ENCODE measurements around the gene CACNB2. TPM values are rescaled to one million over a fixed set of nuclear protein-coding genes. Genes with fewer than 3 reads are reported as not detected.

CACNB2 gene
- total RNA-seq, 2 donors from 2014 or later = 4.5 to 56.7 TPM

DNA sequence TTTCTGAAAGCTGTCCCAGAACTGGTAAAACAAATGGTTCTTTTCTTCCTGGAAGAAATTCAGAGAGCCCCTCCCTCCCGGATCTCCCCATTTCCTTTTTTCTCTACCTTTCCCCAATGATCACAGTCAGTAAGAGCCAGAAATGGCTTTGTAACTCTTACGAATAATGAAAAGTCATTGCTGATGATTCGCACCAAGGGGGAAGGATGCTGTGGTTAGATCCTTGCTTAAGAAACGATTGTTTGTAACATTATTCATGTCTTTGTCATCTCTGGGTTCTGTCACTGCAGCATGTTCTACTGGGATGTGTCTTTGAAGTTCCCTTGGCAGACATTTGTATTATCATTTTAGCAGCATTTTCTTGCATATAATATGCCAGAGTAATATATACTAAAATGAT lies 138.9 kb downstream of the CACNB2 start:
- DNase-seq (ENCODE audit: low spot score) (no peak), ATAC-seq (ENCODE audit: insufficient number of reproducible peaks, low FRiP score, low read depth) (no peak)
- Histone ChIP-seq H3K4me1 (ENCODE audit: control insufficient read depth in 1 of 2, low read depth in 2 of 2) (no peaks in the 10 kb centered on the region), H3K27me3 (replicated peaks; ENCODE audit: insufficient read depth) (no peaks in the 10 kb centered on the region), H3K4me3 (no peak overlapping the region), H3K27ac (no peak overlapping the region), H3K9me3 (no peaks in the 10 kb centered on the region), H3K36me3 (no peaks in the 10 kb centered on the region)
- TF ChIP-seq, protein P1, sequence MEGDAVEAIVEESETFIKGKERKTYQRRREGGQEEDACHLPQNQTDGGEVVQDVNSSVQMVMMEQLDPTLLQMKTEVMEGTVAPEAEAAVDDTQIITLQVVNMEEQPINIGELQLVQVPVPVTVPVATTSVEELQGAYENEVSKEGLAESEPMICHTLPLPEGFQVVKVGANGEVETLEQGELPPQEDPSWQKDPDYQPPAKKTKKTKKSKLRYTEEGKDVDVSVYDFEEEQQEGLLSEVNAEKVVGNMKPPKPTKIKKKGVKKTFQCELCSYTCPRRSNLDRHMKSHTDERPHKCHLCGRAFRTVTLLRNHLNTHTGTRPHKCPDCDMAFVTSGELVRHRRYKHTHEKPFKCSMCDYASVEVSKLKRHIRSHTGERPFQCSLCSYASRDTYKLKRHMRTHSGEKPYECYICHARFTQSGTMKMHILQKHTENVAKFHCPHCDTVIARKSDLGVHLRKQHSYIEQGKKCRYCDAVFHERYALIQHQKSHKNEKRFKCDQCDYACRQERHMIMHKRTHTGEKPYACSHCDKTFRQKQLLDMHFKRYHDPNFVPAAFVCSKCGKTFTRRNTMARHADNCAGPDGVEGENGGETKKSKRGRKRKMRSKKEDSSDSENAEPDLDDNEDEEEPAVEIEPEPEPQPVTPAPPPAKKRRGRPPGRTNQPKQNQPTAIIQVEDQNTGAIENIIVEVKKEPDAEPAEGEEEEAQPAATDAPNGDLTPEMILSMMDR (IDR thresholded peaks at IDR 0.05) = no peak

DNA sequence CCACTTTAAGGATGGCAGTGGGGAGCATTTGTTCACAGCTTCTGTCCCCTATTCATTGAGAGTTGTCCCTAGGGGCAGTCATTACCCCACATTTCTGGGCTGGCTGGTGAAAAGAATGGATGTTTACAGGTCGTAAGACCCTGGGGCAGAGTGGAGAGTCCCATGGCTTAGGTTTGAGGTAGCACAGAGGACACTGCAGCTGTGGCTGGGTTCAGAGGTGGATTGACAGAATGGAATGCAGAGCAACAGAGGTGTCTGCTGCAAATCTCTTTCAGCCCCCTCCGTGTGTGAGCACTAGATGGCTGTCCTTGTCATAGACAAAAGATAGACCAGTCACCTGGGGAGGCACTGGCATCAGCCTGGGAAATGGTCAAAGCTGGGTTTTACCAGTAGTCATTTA lies 141.9 kb downstream of the CACNB2 start:
- DNase-seq (ENCODE audit: low spot score) = no peak
- H3K27me3 ChIP-seq (replicated peaks; ENCODE audit: insufficient read depth) = no peaks in the 10 kb centered on the region
- H3K27ac ChIP-seq = no peak overlapping the region
- no peak overlapping the region for H3K4me3 ChIP-seq
- H3K9me3 ChIP-seq = no peaks in the 10 kb centered on the region
- no peak for ATAC-seq (ENCODE audit: insufficient number of reproducible peaks, low FRiP score, low read depth)
- no peaks in the 10 kb centered on the region for H3K36me3 ChIP-seq
- TF ChIP-seq, protein P1 (IDR thresholded peaks at IDR 0.05) = no peak
- H3K4me1 ChIP-seq (ENCODE audit: control insufficient read depth in 1 of 2, low read depth in 2 of 2) = no peaks in the 10 kb centered on the region

DNA sequence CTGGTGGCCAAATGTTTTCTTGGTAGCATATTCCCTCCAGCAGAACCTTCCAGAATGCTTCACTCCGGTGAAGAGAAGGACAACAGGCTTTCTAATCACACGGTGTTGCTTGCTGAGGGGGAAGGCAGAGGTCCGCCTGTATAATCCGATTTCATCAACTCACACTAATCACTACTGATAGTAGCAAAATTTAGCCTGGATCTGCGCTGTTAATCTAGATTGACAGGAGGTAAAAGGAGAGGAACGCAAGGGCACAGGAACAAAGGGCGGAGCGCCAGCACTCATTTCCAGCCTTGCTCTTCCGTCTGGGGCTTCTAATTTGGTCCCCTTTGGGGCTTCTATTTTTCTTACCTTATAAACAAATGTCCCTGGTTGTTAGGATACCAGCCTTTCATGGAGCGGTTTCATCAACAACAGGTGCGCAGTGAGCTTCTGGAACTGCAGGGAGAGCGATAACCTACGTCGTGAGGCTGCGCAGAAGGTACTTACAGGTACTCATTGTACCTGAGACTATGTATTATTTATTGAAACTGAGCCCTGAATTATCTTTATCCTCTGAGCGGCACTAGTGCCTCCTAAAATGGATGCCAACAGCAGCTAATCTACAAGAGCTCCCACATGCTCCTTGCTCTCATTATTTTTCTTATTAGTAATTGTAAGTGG lies 150.6 kb downstream of the CACNB2 start:
- no peaks in the 10 kb centered on the region for H3K27me3 ChIP-seq (replicated peaks; ENCODE audit: insufficient read depth)
- no peaks in the 10 kb centered on the region for H3K36me3 ChIP-seq
- ATAC-seq (ENCODE audit: insufficient number of reproducible peaks, low FRiP score, low read depth) = no peak
- no peak overlapping the region for H3K4me3 ChIP-seq
- DNase-seq (ENCODE audit: low spot score) = no peak
- TF ChIP-seq, protein P1 (IDR thresholded peaks at IDR 0.05) = no peak
- no peaks in the 10 kb centered on the region for H3K4me1 ChIP-seq (ENCODE audit: control insufficient read depth in 1 of 2, low read depth in 2 of 2)
- H3K27ac ChIP-seq = no peak overlapping the region
- H3K9me3 ChIP-seq = no peaks in the 10 kb centered on the region

DNA sequence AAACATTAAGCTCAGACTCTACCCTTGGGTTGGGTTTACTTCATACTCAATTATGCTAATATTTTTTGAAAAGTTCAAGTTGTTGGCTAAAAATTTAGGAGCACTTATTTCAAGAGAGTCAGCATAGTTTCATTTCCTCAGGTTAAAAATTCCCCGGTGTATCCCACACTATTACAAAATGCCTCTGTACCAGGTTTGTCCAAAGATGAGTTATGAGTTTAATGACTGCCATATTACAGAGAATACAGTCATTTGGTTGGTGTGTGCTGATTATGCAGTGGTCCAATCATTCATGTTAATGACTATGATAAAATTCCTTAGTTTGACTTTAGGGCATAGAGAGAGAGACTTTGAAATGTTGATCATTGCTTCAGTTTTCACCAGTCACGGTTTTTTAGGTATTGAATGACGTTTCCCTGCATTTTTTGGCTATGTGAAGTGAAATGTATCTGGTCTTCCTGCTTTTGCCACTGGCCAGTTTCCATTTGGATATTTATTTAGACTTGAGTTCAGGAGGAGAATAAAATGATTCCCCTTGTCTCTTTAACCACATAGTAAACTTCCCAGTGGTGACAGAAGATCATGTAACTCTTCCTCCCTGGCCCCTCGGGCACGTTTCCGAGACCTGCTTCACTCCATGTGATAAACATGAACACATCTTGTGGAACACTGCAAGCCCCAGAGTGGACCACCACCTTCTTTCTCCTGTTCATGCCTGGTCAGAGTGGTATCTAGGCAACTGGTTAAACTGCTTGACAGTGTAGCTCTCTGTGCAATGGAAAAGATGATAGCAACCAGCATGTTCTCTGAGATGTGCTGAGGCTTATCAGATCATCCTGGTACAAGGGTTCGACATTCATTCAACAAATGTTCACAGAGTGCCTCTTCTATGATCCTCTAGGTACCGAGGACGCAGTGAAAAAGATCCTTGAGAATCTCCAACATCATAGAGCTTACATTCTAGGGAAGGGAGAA lies 153.6 kb downstream of the CACNB2 start:
- Histone ChIP-seq H3K4me1 (ENCODE audit: control insufficient read depth in 1 of 2, low read depth in 2 of 2) (no peaks in the 10 kb centered on the region), H3K4me3 (no peak overlapping the region), H3K27me3 (replicated peaks; ENCODE audit: insufficient read depth) (no peaks in the 10 kb centered on the region), H3K9me3 (no peaks in the 10 kb centered on the region), H3K27ac (no peak overlapping the region), H3K36me3 (no peaks in the 10 kb centered on the region)
- no peak for ATAC-seq (ENCODE audit: insufficient number of reproducible peaks, low FRiP score, low read depth)
- TF ChIP-seq, protein P1 (IDR thresholded peaks at IDR 0.05) = no peak
- no peak for DNase-seq (ENCODE audit: low spot score)

DNA sequence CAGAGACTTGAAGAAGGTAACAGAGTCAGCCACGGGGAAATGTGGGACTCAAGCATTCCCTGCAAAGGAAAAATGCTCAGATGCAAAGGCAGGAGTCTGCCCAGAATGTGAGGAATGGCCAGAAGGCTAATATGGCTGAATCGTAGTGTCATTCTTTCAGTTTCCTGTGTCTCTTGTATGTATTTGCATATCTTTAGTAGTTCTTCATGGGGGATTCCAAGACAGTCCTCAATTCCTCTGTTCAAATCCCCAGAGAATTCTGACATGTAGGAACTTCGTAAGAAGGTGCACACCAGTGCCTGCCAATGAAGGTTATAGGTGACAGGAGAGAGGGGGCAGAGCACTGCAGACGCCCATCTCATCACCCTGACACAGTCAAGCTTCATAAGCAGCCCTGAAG lies 154.4 kb downstream of the CACNB2 start:
- no peak for DNase-seq (ENCODE audit: low spot score)
- TF ChIP-seq, protein P1 (IDR thresholded peaks at IDR 0.05) = no peak
- H3K36me3 ChIP-seq = no peaks in the 10 kb centered on the region
- H3K27ac ChIP-seq = no peak overlapping the region
- no peaks in the 10 kb centered on the region for H3K27me3 ChIP-seq (replicated peaks; ENCODE audit: insufficient read depth)
- no peak overlapping the region for H3K4me3 ChIP-seq
- no peak for ATAC-seq (ENCODE audit: insufficient number of reproducible peaks, low FRiP score, low read depth)
- no peaks in the 10 kb centered on the region for H3K4me1 ChIP-seq (ENCODE audit: control insufficient read depth in 1 of 2, low read depth in 2 of 2)
- H3K9me3 ChIP-seq = no peaks in the 10 kb centered on the region
